Chondrocyte (in vitro differentiated cells): Measurements from ENCODE around the gene STEAP4. TPM values are rescaled to one million over a fixed set of nuclear protein-coding genes. Genes with fewer than 3 reads are reported as not detected.
"Not testable (repeated sequence)": the region's sequence is repeated elsewhere in the genome, so short reads cannot be mapped to it uniquely, and the experiment has no call there.

Source experiments
- DNase-seq: peaks from one replicate; pipeline ENCODE4 v3.0.0; 2021; ENCODE audit warnings: mixed read lengths, low spot score
- H3K27ac Mint-ChIP-seq: one replicate; pipeline ENCODE4 v1.8.0; 2021; ENCODE audit warnings: mild to moderate bottlenecking, moderate library complexity, mixed read lengths; ENCODE audit not compliant: unreplicated experiment
- H3K27me3 Mint-ChIP-seq: 2 replicates; pipeline ENCODE4 v1.8.0; 2021; ENCODE audit warnings: low read depth, mixed read lengths
- H3K36me3 Mint-ChIP-seq: 2 replicates; pipeline ENCODE4 v1.8.0; 2021; ENCODE audit warnings: low read depth, mixed read lengths
- H3K4me1 Mint-ChIP-seq: 2 replicates; pipeline ENCODE4 v1.8.0; 2021; ENCODE audit warnings: low read depth, mild to moderate bottlenecking, mixed read lengths
- H3K4me3 Mint-ChIP-seq: one replicate; pipeline ENCODE4 v1.8.0; 2021; ENCODE audit warnings: mild to moderate bottlenecking, moderate library complexity, mixed read lengths; ENCODE audit not compliant: unreplicated experiment
- H3K9me3 Mint-ChIP-seq: 2 replicates; pipeline ENCODE4 v1.8.0; 2021; ENCODE audit warnings: low read depth, mixed read lengths
- CTCF ChIP-seq: fragments of 200-600 bp; sonication (generic); IDR thresholded peaks from 2 replicates; pipeline ENCODE4 v1.5.0; 2021; ENCODE audit warnings: antibody characterized with exemption, mild to moderate bottlenecking, moderate library complexity
- total RNA-seq: library from RNA; stranded (reverse); gene quantifications from 3 replicates; pipeline ENCODE4 v1.2.1, GENCODE V29; 2021

Gene STEAP4
- total RNA-seq, 1 donor from 2014 or later: not detected

GRCh38 chr7:88278881-88279280 lies 27.8 kb downstream of the STEAP4 start:
- no peaks in the 10 kb centered on the region for H3K36me3 Mint-ChIP-seq
- no peak overlapping the region for H3K4me3 Mint-ChIP-seq
- no peaks in the 10 kb centered on the region for H3K4me1 Mint-ChIP-seq
- no peak overlapping the region for H3K27ac Mint-ChIP-seq
- no peak for TF ChIP-seq CTCF
- H3K27me3 Mint-ChIP-seq: no peaks in the 10 kb centered on the region
- H3K9me3 Mint-ChIP-seq: no peaks in the 10 kb centered on the region
- DNase-seq: no peak

GRCh38 chr7:88276605-88277153 lies 30.0 kb downstream of the STEAP4 start:
- Mint-ChIP-seq H3K4me3 (no peak overlapping the region), H3K27ac (no peak overlapping the region), H3K27me3 (peaks cover 3% of the 10 kb centered on the region), H3K4me1 (no peaks in the 10 kb centered on the region), H3K9me3 (no peaks in the 10 kb centered on the region), H3K36me3 (no peaks in the 10 kb centered on the region)
- DNase-seq: no peak
- TF ChIP-seq CTCF: no peak

GRCh38 chr7:88274856-88275255 lies 31.8 kb downstream of the STEAP4 start:
- H3K36me3 Mint-ChIP-seq, H3K4me3 Mint-ChIP-seq, H3K27ac Mint-ChIP-seq, H3K27me3 Mint-ChIP-seq, H3K9me3 Mint-ChIP-seq, DNase-seq, H3K4me1 Mint-ChIP-seq: not testable (repeated sequence)

- Mint-ChIP-seq H3K4me1 (no peaks in the 10 kb centered on the region), H3K9me3 (no peaks in the 10 kb centered on the region), H3K27ac (no peak overlapping the region), H3K36me3 (no peaks in the 10 kb centered on the region), H3K27me3 (peaks cover 3% of the 10 kb centered on the region), H3K4me3 (no peak overlapping the region)
- no peak for DNase-seq
- no peak for TF ChIP-seq CTCF
These were observed 37.1 kb downstream of the STEAP4 start for GRCh38 chr7:88269586-88269985.

GRCh38 chr7:88268858-88269257 lies 37.8 kb downstream of the STEAP4 start:
- Mint-ChIP-seq H3K4me3 (no peak overlapping the region), H3K27me3 (peaks cover 3% of the 10 kb centered on the region), H3K36me3 (no peaks in the 10 kb centered on the region), H3K9me3 (no peaks in the 10 kb centered on the region), H3K4me1 (no peaks in the 10 kb centered on the region), H3K27ac (no peak overlapping the region)
- no peak for DNase-seq
- no peak for TF ChIP-seq CTCF

GRCh38 chr7:88268051-88268450 lies 38.6 kb downstream of the STEAP4 start:
- no peaks in the 10 kb centered on the region for H3K4me1 Mint-ChIP-seq
- no peak for DNase-seq
- no peak overlapping the region for H3K4me3 Mint-ChIP-seq
- no peak for TF ChIP-seq CTCF
- H3K27ac Mint-ChIP-seq: no peak overlapping the region
- no peaks in the 10 kb centered on the region for H3K9me3 Mint-ChIP-seq
- peaks cover 3% of the 10 kb centered on the region for H3K27me3 Mint-ChIP-seq
- no peaks in the 10 kb centered on the region for H3K36me3 Mint-ChIP-seq
